ENCODE results near the gene IFITM5. TPM values are rescaled to one million over a fixed set of nuclear protein-coding genes. Genes with fewer than 3 reads are reported as not detected.

IFITM5 gene
- total and polyA plus RNA-seq, 4 donors: not detected

DNA sequence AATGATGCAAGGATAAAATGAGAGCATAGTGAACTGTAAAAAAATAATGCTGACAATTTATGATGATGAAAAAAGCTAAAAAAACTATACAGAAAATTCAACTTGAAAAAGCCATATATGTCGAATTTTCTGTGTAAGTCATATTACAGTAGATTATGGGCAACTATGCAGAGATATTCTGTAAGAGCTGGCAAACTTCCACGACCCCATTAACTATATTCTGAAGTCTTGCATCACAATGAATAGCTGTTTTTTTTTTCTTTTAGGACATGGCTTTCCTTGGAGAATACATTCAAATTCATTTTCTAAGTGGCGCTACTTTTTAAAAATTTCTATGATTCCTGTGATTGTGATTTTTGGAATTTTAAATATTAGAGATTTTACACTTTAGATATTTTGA, 44.1 kb downstream of the IFITM5 start:
- H3K36me3 ChIP-seq (ENCODE audit: control insufficient read depth in 4 of 4, insufficient read depth in 4 of 4, low read length in 4 of 4): peaks cover 5 to 29% (median 13%) of the 10 kb centered on the region in 4 donors

DNA sequence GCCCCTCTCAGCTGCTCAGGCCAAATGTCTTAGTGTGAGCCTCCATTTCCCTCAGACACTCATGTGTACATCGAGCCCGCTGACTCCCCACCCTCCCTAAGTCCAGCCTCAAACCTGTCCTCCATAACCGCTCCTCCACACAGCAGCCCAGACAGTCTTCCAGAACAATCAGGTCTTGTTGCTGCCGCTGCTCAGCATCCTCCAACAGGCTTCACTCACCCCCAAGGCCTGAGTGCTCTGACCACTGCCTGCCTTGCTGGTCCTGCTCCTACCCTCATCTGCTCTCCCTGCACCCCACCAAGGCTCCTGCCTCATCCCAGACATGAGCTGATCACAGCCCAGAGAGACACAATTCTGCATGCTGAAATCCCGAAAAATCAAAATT, 45.4 kb downstream of the IFITM5 start:
- H3K36me3 ChIP-seq (ENCODE audit: control insufficient read depth in 4 of 4, insufficient read depth in 4 of 4, low read length in 4 of 4): peaks cover 7 to 38% (median 17%) of the 10 kb centered on the region in 4 donors
- ATAC-seq (ENCODE audit: insufficient read depth, low FRiP score) (no peak), DNase-seq (no peak)
- H3K4me1 ChIP-seq (ENCODE audit: control insufficient read depth in 5 of 5, insufficient read depth in 5 of 5, low read length in 5 of 5): peaks cover 0 to 9% (median 4%) of the 10 kb centered on the region in 5 donors
- no peaks in the 10 kb centered on the region for H3K27me3 ChIP-seq (ENCODE audit: control insufficient read depth in 3 of 3, insufficient read depth in 3 of 3, low read length in 2 of 3)
- TF ChIP-seq, protein P1, sequence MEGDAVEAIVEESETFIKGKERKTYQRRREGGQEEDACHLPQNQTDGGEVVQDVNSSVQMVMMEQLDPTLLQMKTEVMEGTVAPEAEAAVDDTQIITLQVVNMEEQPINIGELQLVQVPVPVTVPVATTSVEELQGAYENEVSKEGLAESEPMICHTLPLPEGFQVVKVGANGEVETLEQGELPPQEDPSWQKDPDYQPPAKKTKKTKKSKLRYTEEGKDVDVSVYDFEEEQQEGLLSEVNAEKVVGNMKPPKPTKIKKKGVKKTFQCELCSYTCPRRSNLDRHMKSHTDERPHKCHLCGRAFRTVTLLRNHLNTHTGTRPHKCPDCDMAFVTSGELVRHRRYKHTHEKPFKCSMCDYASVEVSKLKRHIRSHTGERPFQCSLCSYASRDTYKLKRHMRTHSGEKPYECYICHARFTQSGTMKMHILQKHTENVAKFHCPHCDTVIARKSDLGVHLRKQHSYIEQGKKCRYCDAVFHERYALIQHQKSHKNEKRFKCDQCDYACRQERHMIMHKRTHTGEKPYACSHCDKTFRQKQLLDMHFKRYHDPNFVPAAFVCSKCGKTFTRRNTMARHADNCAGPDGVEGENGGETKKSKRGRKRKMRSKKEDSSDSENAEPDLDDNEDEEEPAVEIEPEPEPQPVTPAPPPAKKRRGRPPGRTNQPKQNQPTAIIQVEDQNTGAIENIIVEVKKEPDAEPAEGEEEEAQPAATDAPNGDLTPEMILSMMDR (IDR thresholded peaks at IDR 0.05; ENCODE audit: control extremely low read depth, extremely low read depth): no peak
- no peak overlapping the region for H3K4me3 ChIP-seq
- H3K27ac ChIP-seq (ENCODE audit: low read depth in 1 of 2, low read length in 1 of 2): no peak overlapping the region
- no peaks in the 10 kb centered on the region for H3K9me3 ChIP-seq (ENCODE audit: control insufficient read depth in 4 of 4, insufficient read depth in 3 of 4, low read length in 3 of 4)
- 86 to 87% methylated on average over 5 of the region's 5 CpGs for WGBS, 2 donors
- no peak overlapping the region for H3K9ac ChIP-seq (ENCODE audit: insufficient read depth in 1 of 2, low read length in 2 of 2)

More for the DNA sequence above, 44.1 kb downstream of the IFITM5 start:
- H3K9me3 ChIP-seq (ENCODE audit: control insufficient read depth in 4 of 4, insufficient read depth in 3 of 4, low read length in 3 of 4): no peaks in the 10 kb centered on the region
- WGBS, 2 donors: 51 to 54% methylated on average over 3 of the region's 3 CpGs
- H3K4me1 ChIP-seq (ENCODE audit: control insufficient read depth in 5 of 5, insufficient read depth in 5 of 5, low read length in 5 of 5): peaks cover 0 to 9% (median 4%) of the 10 kb centered on the region in 5 donors
- no peak overlapping the region for H3K27ac ChIP-seq (ENCODE audit: low read depth in 1 of 2, low read length in 1 of 2)
- TF ChIP-seq, protein P1 (IDR thresholded peaks at IDR 0.05; ENCODE audit: control extremely low read depth, extremely low read depth): no peak
- peak; percentile 58 to 94 (median 92) for DNase-seq
- no peak for ATAC-seq (ENCODE audit: insufficient read depth, low FRiP score)
- no peaks in the 10 kb centered on the region for H3K27me3 ChIP-seq (ENCODE audit: control insufficient read depth in 3 of 3, insufficient read depth in 3 of 3, low read length in 2 of 3)
- no peak overlapping the region for H3K4me3 ChIP-seq
- H3K9ac ChIP-seq (ENCODE audit: insufficient read depth in 1 of 2, low read length in 2 of 2): peak overlapping the region in 1 of 2 donors; percentile 8

DNA sequence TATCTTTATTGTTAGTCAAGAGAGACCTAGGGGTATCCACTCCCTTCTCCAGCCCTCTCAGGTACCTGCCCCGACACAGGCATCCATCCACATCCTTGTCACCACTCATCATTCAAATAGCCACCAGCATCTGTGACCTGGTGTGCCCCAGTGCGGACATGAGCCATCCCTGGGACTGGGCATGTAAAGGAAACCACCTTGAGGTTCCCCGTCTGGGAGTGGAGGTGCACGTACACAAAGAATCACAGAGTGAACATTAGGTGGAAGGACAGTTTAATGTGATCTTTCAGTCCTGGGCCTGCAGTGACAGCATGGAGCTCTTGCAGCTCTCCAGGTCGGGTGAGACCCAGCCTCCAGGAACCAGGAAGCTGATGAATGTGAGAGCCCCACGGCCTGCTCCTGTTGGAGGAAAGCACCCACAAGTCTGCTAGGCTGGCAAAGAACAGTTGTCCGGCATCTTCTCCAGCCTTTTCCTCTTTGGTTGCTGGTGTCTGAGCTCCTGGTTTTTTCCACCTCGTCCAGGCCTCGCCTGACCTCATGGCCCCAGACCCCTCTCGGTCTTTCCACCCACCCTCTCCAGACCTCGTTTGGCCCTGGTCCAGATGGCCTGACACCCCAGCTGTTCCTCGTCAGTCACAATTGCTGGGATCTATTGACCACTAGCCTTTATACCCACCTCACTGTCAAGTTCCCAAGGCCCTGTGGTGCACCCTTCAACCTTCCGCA, 46.0 kb downstream of the IFITM5 start:
- H3K27me3 ChIP-seq (ENCODE audit: control insufficient read depth in 3 of 3, insufficient read depth in 3 of 3, low read length in 2 of 3): no peaks in the 10 kb centered on the region
- H3K9me3 ChIP-seq (ENCODE audit: control insufficient read depth in 4 of 4, insufficient read depth in 3 of 4, low read length in 3 of 4): no peaks in the 10 kb centered on the region
- WGBS, 2 donors: 80 to 85% methylated on average over 13 of the region's 13 CpGs
- H3K36me3 ChIP-seq (ENCODE audit: control insufficient read depth in 4 of 4, insufficient read depth in 4 of 4, low read length in 4 of 4): peaks cover 8 to 42% (median 20%) of the 10 kb centered on the region in 4 donors
- no peak for DNase-seq
- TF ChIP-seq, protein P1 (IDR thresholded peaks at IDR 0.05; ENCODE audit: control extremely low read depth, extremely low read depth): no peak
- ATAC-seq (ENCODE audit: insufficient read depth, low FRiP score): no peak
- H3K27ac ChIP-seq (ENCODE audit: low read depth in 1 of 2, low read length in 1 of 2): peak overlapping the region in 1 of 2 donors; percentile 8
- no peak overlapping the region for H3K9ac ChIP-seq (ENCODE audit: insufficient read depth in 1 of 2, low read length in 2 of 2)
- peaks cover 0 to 9% (median 4%) of the 10 kb centered on the region in 5 donors for H3K4me1 ChIP-seq (ENCODE audit: control insufficient read depth in 5 of 5, insufficient read depth in 5 of 5, low read length in 5 of 5)
- no peak overlapping the region for H3K4me3 ChIP-seq

Measured in lung (tissue), 12 donors.